ENCODE measurements around the gene TENM4.

DNA sequence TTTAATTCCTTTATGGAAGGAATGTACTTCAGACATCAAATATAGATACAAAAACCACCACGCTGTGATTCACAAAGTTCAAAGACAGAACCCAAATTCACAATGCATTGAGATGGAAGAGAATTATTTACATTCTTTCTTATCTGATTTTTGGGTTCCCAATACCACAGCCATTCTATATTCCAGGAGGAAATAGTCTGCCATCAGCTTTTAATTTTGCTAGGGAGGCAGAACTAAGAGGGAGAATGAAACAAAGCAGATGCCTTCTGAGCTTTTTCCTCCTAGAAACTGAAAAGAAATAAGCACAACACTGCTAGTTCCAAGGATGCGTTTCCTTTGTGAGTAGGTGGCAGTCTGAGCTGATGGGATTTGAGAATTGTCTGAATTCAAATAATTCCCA, 583.1 kb downstream of the TENM4 start:
- TF ChIP-seq, protein P1, sequence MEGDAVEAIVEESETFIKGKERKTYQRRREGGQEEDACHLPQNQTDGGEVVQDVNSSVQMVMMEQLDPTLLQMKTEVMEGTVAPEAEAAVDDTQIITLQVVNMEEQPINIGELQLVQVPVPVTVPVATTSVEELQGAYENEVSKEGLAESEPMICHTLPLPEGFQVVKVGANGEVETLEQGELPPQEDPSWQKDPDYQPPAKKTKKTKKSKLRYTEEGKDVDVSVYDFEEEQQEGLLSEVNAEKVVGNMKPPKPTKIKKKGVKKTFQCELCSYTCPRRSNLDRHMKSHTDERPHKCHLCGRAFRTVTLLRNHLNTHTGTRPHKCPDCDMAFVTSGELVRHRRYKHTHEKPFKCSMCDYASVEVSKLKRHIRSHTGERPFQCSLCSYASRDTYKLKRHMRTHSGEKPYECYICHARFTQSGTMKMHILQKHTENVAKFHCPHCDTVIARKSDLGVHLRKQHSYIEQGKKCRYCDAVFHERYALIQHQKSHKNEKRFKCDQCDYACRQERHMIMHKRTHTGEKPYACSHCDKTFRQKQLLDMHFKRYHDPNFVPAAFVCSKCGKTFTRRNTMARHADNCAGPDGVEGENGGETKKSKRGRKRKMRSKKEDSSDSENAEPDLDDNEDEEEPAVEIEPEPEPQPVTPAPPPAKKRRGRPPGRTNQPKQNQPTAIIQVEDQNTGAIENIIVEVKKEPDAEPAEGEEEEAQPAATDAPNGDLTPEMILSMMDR (IDR thresholded peaks at IDR 0.05): no peak
- TF ChIP-seq POLR2AphosphoS5 (IDR thresholded peaks at IDR 0.05; ENCODE audit: low read depth, low read length) (no peak), SIN3A (IDR thresholded peaks at IDR 0.05; ENCODE audit: borderline replicate concordance, insufficient read depth, low read depth, low read length) (no peak)
